ENCODE data around the gene IGF2BP3.
"Not testable (repeated sequence)": the region's sequence is repeated elsewhere in the genome, so short reads cannot be mapped to it uniquely, and the experiment has no call there.

The IGF2BP3 gene

DNA sequence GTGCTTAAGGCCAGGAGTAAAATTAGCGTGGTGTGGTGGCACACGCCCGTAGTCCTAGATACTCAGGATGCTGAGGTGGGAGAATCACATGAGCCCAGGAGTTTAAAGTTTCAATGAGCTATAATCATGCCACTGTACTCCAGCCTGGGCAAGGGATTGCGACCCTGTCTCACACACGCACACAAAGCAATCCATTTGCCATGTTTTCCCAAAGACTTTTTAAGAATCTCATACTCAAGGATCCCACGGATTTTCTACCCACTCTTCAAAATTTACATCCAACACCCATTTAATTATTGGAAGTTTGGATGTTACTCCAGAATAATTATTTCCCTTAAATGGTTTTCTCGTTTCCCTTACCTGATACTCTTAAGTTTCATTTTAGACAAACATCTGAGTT, 47.9 kb downstream of the IGF2BP3 start:
- DNase-seq (ENCODE audit: low read depth): no peak

DNA sequence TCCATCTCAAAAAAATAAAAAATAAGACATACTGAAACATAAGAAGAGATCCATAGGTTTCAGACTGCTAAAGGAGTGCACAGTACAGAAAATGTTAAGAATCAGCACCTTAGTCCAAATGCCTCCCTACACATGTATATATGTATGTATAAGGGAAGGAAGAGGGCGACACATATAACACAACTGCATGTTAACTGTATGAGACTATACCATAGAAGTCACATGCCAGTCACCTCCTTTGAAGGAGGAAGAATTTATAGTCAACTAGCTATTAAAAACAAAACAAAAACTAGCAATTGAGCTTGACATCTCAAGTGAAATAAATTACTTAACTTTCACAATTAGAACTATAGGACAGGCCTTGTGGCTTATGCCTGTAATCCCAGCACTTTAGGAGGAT, 50.4 kb downstream of the IGF2BP3 start:
- no peak for DNase-seq (ENCODE audit: low read depth)

DNA sequence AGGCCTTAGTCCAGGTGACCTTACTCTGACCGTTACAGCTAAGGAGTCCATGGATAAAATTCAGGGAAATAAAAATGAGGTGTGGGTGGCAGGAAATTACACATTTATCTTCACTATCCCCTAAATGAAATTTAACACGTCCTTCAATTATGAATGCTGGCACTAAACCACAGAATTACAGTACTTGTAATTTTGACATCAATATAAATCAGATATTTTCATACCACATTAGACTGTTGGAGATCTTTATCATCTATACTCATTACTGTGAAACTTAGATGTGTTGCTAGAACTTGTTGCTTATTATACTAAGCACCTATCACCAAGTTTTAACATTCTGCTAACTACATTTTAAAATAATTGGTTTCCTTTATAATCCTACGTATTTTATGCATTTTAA, 51.1 kb downstream of the IGF2BP3 start:
- no peak for DNase-seq (ENCODE audit: low read depth)

DNA sequence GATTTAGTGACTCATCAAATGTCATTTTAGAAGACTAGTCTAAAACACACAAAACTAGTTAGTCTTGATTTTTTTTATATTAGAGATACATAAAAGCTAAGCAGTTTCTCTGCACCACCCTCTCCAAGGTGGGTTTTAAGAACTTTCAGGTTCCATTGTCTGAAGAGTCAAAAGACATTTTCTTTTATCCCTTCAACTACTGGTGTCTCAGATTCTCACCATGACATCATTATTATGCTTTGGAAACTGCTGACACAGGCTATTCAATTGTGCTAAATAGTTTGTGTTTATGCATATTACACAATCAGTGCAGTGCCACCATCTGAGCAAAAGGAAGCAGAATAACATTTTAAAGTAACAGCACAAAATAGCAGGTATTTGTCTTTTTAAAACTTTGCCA, 52.2 kb downstream of the IGF2BP3 start:
- no peak for DNase-seq (ENCODE audit: low read depth)

DNA sequence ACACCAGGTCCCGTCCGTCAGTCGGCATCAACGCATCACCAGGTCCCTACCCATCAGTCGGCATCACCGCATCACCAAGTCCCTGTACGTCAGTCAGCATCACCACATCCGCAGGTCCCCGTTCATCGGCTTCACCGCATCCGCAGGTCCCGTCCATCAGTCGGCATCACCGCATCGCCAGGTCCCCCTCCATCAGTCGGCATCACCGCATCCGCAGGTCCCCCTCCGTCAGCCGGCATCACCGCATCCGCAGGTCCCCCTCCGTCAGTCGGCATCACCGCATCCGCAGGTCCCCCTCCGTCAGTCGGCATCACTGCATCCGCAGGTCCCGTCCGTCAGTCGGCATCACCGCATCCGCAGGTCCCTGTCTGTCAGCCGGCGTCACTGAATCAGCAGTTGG, 55.1 kb downstream of the IGF2BP3 start:
- DNase-seq (ENCODE audit: low read depth): no peak

DNA sequence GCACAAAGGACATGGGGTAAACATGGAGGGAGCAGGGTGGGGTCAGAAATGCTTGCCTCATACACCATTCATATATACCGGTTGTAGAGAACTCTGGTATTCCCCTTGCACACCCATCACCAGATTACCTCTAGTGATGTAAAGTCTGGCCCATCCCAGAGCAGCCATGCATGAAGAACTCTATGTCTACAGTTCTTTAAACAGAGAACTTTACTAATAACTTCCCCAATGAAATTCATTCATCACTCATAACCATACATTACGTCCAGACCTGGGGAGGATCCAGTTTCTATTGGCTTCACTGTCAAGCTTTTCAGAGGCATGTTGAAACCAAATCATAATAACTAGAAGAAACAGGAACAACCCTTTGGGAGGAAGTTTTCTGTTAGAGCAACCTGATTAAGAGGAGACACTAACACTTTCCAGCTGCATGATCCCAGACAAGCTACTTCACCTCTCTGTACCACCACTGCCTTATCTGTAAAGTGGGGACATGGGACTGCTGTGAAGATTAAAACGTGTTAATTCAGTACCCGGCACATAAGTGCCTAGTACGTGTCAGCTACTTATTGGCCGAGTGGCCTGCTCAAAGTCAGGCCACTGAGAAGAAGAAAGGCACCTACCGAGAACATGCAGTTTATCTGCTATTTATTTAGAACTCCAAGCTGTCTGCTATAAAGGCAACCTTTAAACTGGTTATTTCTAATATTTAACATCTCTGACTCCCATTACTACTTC, 59.7 kb downstream of the IGF2BP3 start:
- DNase-seq (ENCODE audit: low read depth): no peak

DNA sequence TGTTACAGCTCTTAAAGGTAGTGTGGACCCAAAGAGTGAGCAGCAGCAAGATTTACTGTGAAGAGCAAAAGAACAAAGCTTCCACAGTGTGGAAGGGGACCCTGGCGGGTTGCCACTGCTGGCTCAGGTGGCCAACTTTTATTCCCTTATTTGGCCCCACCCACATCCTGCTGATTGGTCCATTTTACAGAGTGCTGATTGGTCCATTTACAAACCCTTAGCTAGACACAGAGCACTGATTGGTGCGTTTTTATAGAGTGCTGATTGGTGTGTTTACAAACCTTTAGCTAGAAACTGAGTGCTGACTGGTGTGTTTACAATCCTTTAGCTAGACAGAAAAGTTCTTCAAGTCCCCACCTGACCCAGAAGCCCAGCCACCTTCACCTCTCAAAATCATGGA, 63.7 kb downstream of the IGF2BP3 start:
- DNase-seq (ENCODE audit: low read depth): not testable (repeated sequence)

DNA sequence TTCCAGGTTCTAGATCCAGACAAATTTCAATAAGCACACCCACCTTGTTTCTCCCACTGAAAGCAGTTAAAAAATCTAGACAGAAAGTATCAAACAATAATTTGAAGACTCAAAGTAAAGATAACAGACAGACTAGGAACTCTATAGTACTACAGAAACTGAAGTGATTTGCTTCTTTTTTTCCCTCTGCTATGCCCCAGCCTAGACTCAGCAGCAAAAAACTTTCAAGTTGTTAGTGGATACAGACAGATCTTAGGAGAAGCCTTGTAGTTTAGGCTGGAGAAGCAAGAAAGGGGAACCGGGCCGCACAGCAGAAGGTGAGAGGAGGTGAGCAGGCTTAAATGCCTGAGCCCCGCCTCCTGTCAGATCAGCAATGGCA, 65.1 kb downstream of the IGF2BP3 start:
- no peak for DNase-seq (ENCODE audit: low read depth)

DNA sequence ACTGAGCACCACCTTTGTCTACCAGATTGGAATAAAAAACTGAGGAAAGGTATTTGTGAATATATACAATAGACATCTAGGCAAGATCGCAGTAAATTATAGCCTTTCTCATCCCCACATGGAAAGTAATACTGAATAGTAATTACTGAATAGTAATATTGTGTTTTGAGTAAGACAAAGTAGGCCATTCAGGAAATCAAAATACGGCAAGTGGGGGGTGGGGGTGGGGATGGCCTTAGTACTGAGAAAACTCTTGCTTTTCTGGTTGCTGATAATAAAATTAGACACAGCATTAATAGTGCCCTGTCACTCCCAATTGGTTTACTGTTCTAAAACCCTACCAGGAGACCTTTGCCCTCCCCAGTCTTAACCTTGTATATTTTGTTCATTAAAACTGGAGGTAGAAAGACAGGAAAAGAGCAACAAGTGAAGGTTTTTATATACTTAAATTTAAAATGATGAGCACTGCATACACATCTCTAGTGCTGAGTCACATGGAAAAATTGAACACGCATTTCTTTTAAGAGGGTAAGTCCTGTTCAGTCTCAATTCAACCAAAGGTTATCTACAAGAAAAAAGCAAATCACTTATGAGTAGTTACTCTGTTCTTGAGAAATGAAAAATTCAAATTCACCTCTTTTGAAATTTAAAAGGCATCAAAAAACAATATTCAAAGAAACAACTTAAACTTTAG, 65.6 kb downstream of the IGF2BP3 start:
- DNase-seq (ENCODE audit: low read depth): no peak

DNA sequence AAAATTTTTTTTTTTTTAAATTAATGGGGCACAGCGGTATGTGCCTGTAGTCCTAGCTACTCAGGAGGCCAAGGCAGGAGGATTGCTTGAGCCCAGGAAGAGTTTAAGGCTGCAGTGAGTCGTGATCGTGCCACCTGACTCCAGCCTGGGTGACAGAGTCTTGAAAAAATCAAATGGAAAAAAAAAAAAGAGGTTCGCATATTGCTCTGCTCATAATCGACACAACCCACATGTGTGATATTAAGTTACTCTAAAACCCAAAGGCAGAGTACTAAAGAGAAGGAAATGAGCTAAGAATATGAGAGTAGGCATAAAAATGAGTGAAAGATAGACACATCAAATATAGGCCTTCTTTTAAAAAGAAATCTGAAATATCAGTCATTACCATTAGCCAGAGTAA, 66.3 kb downstream of the IGF2BP3 start:
- no peak for DNase-seq (ENCODE audit: low read depth)

DNA sequence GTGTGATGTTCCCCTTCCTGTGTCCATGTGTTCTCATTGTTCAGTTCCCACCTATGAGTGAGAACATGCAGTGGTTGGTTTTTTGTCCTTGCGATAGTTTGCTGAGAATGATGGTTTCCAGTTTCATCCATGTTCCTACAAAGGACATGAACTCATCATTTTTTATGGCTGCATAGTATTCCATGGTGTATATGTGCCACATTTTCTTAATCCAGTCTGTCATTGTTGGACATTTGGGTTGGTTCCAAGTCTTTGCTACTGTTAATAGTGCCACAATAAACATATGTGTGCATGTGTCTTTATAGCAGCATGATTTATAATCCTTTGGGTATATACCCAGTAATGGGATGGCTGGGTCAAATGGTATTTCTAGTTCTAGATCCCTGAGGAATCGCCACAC, 72.2 kb downstream of the IGF2BP3 start:
- DNase-seq (ENCODE audit: low read depth): not testable (repeated sequence)

DNA sequence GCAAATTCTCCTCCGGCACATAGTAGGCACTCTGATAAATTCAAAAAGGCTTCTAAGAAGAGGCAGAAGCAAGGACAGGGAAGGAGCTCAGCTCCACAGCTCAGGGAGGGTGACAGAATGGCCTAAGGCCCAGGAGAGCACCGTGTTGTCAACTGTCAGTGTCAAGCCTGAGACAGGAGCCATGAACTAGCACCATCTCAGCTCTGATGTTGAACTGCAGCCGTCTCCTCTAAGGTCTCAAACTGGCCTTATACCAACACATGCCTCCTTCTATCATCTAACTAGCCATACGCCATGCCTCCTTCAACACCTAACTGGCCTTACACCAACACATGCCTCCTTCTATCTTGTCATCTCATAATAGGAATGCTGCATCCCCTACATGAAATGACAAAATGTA, 73.0 kb downstream of the IGF2BP3 start:
- DNase-seq (ENCODE audit: low read depth): no peak

DNA sequence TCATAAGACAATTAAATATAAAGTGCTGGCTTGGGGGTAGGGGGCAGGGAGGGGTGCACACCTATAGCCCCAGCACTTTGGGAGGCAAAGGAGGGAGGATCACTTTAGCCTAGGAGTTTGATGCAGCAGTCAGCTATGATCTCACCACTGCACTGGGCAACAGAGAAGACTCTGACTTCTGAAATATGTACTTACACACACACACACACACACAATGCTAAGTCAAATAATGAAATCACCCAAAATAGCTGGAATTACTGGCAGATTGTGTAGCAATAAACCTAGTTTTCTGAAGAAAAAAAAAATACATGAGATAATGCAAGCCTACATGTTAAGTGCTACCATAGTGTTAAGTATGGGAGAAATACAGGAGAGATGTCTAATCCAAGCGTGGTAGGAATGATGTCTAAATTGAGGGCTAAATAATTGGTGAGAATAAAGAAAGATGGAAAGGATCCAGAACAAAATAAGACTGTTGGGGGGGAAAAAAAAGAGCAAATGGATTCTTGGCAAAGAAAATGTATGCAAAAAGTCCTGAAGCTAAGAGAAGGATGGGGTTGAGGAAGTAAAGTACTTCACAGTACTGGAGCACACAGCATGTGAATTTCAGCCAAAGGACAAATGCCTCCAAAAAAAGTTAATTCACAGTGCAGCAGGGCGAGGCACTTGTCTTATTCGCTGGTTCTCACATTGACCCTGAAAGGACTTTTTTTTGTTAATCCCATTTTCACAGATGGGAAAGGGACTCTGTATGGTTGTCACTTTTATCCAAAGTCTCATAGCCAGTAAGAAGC, 73.9 kb downstream of the IGF2BP3 start:
- no peak for DNase-seq (ENCODE audit: low read depth)

DNA sequence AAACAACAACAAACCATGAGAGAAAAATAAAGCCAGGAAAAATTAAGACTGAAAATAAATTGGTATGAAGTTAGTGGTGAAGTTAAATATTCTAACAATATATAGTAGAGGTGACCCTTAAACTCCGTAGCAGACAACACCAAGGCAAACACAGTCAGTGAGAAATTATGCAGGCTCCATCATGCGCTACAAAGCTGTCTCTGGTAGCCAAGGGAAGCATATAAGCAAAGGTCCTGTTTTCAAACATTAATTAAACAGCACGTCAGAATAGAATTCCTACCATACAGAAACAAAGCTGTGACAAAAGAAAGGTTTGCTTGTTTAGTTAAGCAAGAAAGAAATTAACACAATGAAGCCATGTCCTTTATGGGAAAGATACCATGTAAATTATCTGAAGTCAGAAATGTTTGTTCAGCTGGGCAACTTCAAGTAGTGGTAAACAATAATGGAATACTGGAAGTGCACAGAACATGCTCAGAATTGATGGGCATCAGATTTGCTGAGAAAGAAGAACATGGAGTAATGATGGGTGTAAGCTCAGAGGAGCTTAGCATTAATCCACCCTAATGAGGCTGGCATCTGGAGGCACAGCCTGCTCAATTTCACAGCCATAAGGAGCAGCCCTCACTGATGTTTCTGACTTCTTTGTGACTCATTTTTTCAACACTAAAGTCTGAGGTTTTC, 75.7 kb downstream of the IGF2BP3 start:
- DNase-seq (ENCODE audit: low read depth): no peak

DNA sequence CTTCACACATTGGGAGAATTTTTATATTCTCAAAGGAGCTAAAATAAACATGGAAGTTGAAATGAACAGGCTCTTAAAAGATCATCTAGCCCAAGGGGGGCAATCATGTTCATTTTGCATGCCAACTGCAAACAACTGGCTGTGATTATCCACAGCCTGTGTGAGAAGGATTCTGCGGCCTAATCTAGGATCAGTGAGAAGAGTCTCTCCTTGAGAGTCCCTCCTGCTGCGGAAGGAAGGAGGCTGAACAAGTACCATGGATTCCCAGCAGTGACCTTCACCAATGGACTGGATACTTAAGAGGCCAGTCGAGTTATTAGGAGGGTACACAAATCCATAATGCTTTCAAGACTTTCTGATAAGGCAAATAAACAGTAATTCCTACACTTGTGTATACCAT, 76.7 kb downstream of the IGF2BP3 start:
- DNase-seq (ENCODE audit: low read depth): no peak

DNA sequence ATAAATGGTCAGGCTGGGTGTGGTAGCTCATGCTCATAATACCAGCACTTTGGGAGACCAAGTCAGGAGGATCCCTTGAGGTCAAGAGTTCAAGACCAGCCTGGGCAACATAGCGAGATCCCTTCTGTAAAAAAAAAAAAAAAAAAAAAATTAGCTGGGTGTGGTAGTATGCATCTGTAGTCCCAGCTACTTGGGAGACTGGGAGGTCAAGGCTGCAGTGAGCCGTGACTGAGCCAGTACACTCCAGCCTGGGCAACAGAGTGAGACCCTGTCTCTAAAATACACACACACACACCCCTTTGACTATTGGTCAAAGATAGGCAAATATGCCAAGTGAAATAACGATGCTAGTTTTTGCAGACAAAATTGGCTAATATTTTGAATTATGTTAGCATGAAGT, 80.6 kb downstream of the IGF2BP3 start:
- DNase-seq (ENCODE audit: low read depth): no peak

DNA sequence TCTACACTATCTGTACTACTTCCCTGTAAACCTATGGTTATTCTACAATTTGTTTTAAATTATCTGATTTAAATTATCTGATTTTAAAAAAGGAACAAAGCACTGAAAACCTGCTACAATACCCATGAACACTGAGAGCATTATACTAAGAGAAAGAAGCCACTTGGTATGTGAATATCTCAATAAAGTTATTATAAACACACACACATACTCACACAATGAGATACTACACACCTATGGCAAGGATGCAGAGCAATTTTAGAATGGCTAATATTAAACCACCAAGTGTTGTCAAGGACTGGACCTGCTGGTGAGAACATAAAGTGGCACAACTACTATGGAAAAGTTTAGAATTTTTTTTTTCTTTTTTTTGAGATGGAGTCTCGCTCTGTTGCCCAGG, 82.7 kb downstream of the IGF2BP3 start:
- no peak for DNase-seq (ENCODE audit: low read depth)

DNA sequence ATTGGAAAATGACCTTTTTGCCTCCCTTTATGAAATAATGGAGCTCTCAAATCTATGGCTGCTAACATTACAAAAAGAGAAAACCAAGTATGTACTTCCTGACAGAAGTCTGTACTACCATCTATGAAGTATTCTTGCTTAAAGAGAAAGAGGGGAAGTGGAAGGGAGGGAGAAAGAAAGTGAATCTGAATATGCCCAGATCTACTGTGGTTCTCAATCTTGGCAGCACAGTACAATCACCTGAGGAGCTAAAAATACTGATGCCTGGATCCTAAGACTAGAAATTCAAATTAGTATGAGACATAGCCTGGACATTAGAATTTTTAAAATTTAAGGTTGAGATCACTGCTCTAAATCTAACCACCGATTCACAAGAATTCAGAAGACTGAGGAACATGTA, 85.2 kb downstream of the IGF2BP3 start:
- no peak for DNase-seq (ENCODE audit: low read depth)

DNA sequence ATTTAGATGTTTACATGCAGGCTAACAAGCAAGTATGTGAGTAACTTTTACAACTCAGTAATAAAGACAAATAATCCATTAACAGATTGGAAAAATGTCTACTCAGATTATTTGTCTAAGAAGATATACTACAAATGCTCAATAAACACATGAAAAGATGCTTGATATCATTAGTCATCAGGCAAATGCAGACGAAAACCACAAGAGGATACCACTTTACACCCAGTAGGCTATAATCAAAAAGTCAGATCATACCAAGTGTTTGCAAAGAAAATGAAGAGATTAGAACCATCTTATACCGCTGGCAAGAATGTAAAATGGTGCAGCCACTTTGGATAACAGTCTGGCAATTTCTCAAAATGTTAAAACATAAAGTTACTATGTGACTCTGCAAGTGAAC, 87.1 kb downstream of the IGF2BP3 start:
- no peak for DNase-seq (ENCODE audit: low read depth)

DNA sequence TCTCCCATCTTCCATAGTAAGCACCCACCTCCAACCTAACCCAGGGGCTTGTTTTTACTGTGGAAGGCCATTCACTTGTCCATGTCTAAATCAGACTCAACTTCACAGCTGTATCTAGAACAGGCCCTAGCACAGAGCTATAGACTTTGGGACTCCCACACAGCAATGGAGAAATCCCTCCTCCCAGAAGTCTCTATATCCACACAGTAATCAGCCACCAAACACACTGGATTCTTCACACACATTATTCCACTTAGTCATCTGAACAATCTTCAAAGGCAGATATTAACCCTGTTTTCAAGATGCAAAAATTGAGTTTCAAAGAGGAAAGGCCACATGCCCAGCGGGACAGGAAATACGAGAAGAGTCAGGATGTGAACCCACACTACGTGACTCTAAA, 89.3 kb downstream of the IGF2BP3 start:
- no peak for DNase-seq (ENCODE audit: low read depth)

DNA sequence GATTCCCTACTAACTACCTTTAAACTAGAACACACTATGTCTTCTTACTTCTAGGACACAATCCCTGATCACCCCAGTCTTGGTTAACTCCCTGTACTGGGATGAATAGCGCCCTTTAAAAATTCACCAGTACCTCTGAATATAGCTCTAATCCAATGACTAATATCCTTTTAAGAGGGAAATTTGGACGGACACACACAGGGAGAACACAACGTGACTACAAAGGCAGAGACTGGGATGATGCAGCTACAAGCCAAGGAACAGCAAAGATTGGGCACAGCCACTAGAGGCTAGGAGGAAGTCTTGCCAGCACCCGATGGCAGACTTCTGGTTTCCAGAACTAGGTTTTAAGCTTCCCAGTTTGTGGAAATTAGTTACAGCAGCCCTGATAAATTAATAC, 89.7 kb downstream of the IGF2BP3 start:
- no peak for DNase-seq (ENCODE audit: low read depth)

DNA sequence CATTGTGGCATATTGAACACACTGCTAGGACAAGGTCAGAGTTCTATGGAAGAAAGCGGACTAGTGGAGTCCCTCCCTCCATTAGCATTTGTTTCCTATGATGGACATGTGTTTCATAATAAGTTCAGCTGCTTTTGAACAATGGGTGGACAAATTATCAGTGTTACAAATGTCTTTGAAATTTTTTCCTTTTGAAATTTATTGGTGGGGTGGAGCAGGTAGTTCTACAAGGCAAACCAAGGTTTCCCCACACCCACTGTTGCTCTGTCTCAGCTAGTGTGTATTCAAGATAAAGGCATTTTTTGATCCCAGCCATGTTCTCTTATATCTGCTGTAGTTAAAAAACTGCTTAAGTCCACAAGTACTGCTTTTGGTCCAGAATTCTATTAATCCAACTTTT, 91.3 kb downstream of the IGF2BP3 start:
- DNase-seq (ENCODE audit: low read depth): no peak

DNA sequence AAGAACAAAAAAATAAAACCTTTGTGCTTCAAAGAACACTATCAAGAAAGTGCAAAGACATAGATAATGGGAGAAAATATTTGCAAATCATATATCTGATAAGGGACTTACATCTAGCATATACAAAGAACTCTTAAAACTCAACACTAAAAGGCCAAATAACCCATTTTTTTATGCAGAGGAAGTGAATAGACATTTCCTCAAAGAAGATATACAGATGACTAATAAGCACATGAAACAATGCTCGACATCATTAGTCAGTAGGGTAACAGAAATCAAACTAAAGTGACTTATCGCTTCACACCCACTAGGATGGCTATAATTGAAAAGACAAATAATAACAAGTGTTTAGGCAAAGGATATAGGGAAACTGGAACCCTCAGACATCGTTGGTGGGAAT, 93.2 kb downstream of the IGF2BP3 start:
- no peak for DNase-seq (ENCODE audit: low read depth)
